ENCODE data around the gene FGF5. TPM values are rescaled to one million over a fixed set of nuclear protein-coding genes. Genes with fewer than 3 reads are reported as not detected.

The FGF5 gene
- total RNA-seq, 1 experiment from 2014 or later: 2.6 TPM

GRCh38 chr4:80226094-80226493 is 40.4 kb upstream of the FGF5 start:
- Histone ChIP-seq H3K4me2 (ENCODE audit: low read length) (no peak overlapping the region), H3K4me3 (ENCODE audit: low read length) (no peak overlapping the region), H3K79me2 (ENCODE audit: low read length) (no peaks in the 10 kb centered on the region), H3K9ac (ENCODE audit: low read length) (no peak overlapping the region), H3K4me1 (ENCODE audit: insufficient read depth, low read length) (0 out of 2 replicates have a peak, but pooled peaks cover 6% of the 10 kb centered on the region), H3F3A (ENCODE audit: low read length, unreplicated experiment) (no peaks in the 10 kb centered on the region), H3K9me3 (ENCODE audit: low read length) (no peaks in the 10 kb centered on the region), H3K27ac (ENCODE audit: low read length) (no peak overlapping the region), H3K9me2 (replicated peaks; ENCODE audit: low read length) (no peaks in the 10 kb centered on the region), H3K36me3 (ENCODE audit: low read depth, low read length) (no peaks in the 10 kb centered on the region), H3K27me3 (ENCODE audit: low read length) (no peaks in the 10 kb centered on the region), H2AFZ (ENCODE audit: low read length) (no peak overlapping the region), H4K20me1 (ENCODE audit: low read length) (no peaks in the 10 kb centered on the region)
- no peak for DNase-seq
- CTCF ChIA-PET: no interaction called here
- intact Hi-C loops (cut with micrococcal nuclease): no loop called here
- no peak for ATAC-seq
- TF ChIP-seq EZH2 (IDR thresholded peaks at IDR 0.05; ENCODE audit: low read length, unreplicated experiment): no peak
- TF ChIP-seq CTCF (conservative IDR thresholded peaks at IDR 0.05; ENCODE audit: low read depth, low read length): no peak
- TF ChIP-seq EZH2phosphoT487 (IDR thresholded peaks at IDR 0.05; ENCODE audit: borderline replicate concordance, low read length): no peak
- POLR2A ChIA-PET (ENCODE audit: unreplicated experiment): no interaction called here
- no TSS peak for BruUV-seq (replicated peaks)

- no peaks in the 10 kb centered on the region for H3K27me3 ChIP-seq (ENCODE audit: low read length)
- ATAC-seq (no peak), DNase-seq (no peak)
- H3K79me2 ChIP-seq (ENCODE audit: low read length): no peaks in the 10 kb centered on the region
- H3K27ac ChIP-seq (ENCODE audit: low read length): no peak overlapping the region
- no peaks in the 10 kb centered on the region for H4K20me1 ChIP-seq (ENCODE audit: low read length)
- H3K9me2 ChIP-seq (replicated peaks; ENCODE audit: low read length): no peaks in the 10 kb centered on the region
- POLR2A ChIA-PET (ENCODE audit: unreplicated experiment): no interaction called here
- H3K4me2 ChIP-seq (ENCODE audit: low read length): no peak overlapping the region
- H3F3A ChIP-seq (ENCODE audit: low read length, unreplicated experiment): no peaks in the 10 kb centered on the region
- no peaks in the 10 kb centered on the region for H3K36me3 ChIP-seq (ENCODE audit: low read depth, low read length)
- TF ChIP-seq EZH2phosphoT487 (IDR thresholded peaks at IDR 0.05; ENCODE audit: borderline replicate concordance, low read length): no peak
- TF ChIP-seq CTCF (conservative IDR thresholded peaks at IDR 0.05; ENCODE audit: low read depth, low read length): no peak
- TF ChIP-seq EZH2 (IDR thresholded peaks at IDR 0.05; ENCODE audit: low read length, unreplicated experiment): no peak
- H3K9me3 ChIP-seq (ENCODE audit: low read length): no peaks in the 10 kb centered on the region
- intact Hi-C loops (cut with micrococcal nuclease): no loop called here
- 0 out of 2 replicates have a peak, but pooled peaks cover 7% of the 10 kb centered on the region for H3K4me1 ChIP-seq (ENCODE audit: insufficient read depth, low read length)
- H2AFZ ChIP-seq (ENCODE audit: low read length): no peak overlapping the region
- H3K9ac ChIP-seq (ENCODE audit: low read length): no peak overlapping the region
- BruUV-seq (replicated peaks): no TSS peak
- CTCF ChIA-PET: no interaction called here
- H3K4me3 ChIP-seq (ENCODE audit: low read length): no peak overlapping the region
These were observed 38.0 kb upstream of the FGF5 start for GRCh38 chr4:80228460-80228859.

- H3F3A ChIP-seq (ENCODE audit: low read length, unreplicated experiment): no peaks in the 10 kb centered on the region
- intact Hi-C loops (cut with micrococcal nuclease): no loop called here
- no peak overlapping the region for H3K9ac ChIP-seq (ENCODE audit: low read length)
- no peaks in the 10 kb centered on the region for H3K27me3 ChIP-seq (ENCODE audit: low read length)
- no peak for DNase-seq
- H2AFZ ChIP-seq (ENCODE audit: low read length): no peak overlapping the region
- H3K4me3 ChIP-seq (ENCODE audit: low read length): no peak overlapping the region
- ChIA-PET POLR2A (ENCODE audit: unreplicated experiment) (no interaction called here), CTCF (no interaction called here)
- TF ChIP-seq EZH2 (IDR thresholded peaks at IDR 0.05; ENCODE audit: low read length, unreplicated experiment) (no peak), CTCF (conservative IDR thresholded peaks at IDR 0.05; ENCODE audit: low read depth, low read length) (no peak), EZH2phosphoT487 (IDR thresholded peaks at IDR 0.05; ENCODE audit: borderline replicate concordance, low read length) (no peak)
- H3K9me2 ChIP-seq (replicated peaks; ENCODE audit: low read length): no peaks in the 10 kb centered on the region
- H3K4me1 ChIP-seq (ENCODE audit: insufficient read depth, low read length): peaks cover 11% of the 10 kb centered on the region
- H3K36me3 ChIP-seq (ENCODE audit: low read depth, low read length): no peaks in the 10 kb centered on the region
- H4K20me1 ChIP-seq (ENCODE audit: low read length): no peaks in the 10 kb centered on the region
- ATAC-seq: no peak
- H3K4me2 ChIP-seq (ENCODE audit: low read length): no peak overlapping the region
- no peaks in the 10 kb centered on the region for H3K9me3 ChIP-seq (ENCODE audit: low read length)
- BruUV-seq (replicated peaks): no TSS peak
- no peak overlapping the region for H3K27ac ChIP-seq (ENCODE audit: low read length)
- no peaks in the 10 kb centered on the region for H3K79me2 ChIP-seq (ENCODE audit: low read length)
These were observed 37.3 kb upstream of the FGF5 start for GRCh38 chr4:80229128-80229527.
